GM21825 (cell line): ENCODE data around the gene ANKRD9.

Experiments
- ATAC-seq: cut with Tn5 transposase; IDR thresholded peaks from one replicate; pipeline ENCODE4 v1.9.1; 2021; ENCODE audit warnings: mild to moderate bottlenecking, moderate library complexity; ENCODE audit not compliant: unreplicated experiment

The ANKRD9 gene

DNA sequence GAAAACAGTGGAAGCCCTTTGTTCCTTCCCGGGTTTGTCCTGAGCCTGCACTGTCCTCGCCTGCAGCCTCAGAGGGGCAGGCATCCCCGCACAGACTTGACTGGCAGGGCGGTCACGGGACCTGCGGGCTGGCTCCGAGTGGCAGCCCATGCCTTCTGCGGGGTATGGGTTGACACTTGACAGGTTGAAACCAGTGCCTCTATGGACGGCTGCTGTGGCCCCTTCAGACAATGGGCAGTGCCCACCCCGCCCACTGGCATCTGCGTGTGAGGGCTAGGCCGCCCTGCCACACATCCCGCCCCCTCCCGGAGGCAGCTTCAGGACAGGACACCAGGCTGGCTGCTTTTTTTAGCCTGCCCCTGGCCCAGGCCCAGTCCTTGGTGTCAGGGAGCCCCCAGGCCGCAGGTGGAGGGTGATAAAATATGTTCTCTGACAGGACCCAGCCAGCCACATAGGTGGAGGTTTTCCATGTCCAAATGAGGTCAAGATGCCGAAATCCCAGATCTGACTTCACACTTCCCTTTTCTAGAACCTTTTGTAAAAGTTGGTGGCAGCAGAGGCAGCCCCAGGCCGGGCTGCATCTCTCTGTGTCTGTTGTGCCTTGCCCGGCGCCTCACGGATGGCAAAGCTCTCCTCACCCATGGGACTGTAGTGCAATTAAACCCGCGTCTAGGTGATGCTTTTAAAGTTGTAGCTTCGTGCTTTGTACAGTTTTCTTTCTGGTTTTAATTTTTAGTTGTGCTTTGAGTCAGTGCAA lies 10.0 kb downstream of the ANKRD9 start:
- ATAC-seq = no peak

DNA sequence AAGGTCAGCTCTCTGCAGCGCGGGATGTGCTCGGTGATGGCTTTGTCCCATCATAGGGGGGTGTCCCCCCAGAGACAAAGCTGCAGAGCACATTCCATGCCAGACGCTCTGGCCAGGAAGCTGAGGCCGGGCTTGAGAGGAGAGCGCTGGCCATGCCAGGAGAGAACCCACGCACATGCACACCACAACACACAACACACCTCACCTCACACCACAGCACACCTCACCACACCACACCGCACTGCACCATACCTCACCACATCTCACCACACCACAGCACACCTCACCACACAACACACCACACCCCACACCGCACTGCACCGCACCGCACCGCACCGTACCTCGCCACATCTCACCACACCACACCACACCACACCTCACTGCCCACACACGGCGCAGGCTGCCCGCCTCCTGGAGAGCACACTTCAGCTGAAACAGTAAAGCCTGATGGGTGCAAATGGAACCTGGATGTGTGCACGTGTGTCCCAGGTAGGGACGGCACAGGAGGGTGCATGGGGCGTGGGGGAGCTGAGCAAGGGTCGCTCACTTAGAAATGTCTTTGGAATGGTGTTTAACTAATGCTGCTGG lies 10.8 kb downstream of the ANKRD9 start:
- ATAC-seq = no peak

DNA sequence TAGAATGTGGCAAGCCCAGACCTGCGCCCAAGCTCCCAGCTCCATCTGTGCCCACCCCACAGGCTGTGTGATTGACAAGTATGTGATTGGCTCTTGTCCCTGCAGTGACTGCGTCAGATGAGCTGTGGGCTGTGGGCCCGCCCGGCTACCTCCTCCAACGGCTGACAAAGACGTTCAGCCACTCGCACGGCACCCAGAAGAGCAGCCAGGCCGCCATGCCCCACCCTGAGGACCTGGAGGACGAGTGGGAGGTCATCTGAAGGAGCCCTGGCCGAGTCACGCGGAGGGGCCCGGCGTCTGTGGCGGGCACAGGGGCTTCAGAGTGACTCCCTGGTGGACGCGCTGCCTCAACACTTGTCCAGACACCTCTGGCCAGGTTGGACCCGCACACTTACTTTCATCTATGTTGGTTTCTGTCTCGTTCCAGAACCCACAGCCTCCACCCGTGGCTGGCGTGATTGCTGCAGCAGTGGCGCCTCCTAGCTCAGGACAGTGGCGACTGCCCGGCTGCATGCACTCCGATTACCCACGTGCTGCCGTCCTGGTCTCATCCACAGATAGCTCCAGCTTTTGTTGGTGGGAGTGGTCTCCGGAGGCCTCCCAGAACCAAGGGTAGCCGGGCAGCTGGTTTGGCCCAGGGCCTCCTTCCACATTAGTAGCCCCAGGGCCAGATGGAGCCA lies 11.4 kb downstream of the ANKRD9 start:
- ATAC-seq = no peak

DNA sequence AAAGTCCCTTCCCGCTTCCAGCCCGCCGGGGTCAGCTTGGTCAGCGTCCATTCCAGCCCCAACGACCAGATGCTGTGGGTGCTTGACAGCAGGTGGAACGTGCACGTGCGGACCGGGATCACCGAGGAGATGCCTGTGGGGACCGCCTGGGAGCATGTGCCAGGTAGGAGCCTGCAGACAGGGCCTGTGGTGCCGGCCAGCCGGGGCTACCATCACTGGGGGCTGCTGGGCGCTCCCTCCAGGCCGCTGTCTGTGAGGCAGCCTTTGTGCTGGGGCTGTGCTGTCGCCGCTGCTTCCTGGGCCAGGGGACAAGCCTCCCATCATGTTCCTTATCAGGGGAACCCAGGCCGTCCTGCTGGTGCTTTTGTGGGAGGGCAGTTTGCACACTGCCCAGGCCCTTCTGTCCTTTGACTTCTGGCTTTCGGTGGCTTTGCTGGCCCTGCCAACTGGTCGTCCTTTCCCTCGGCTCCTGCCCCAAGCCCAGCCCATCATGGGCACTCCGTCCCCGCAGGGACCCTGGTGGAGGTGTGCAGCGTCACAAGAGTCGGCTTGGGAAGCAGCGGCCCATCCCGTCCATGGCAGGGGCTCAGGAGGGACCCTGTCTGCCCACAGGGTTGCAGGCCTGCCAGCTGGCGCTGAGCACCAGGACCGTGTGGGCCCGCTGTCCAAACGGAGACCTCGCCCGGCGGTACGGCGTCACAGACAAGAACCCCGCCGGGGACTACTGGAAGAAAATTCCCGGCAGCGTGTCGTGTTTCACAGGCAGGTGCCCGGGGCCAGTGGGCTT lies 12.4 kb downstream of the ANKRD9 start:
- ATAC-seq = no peak

DNA sequence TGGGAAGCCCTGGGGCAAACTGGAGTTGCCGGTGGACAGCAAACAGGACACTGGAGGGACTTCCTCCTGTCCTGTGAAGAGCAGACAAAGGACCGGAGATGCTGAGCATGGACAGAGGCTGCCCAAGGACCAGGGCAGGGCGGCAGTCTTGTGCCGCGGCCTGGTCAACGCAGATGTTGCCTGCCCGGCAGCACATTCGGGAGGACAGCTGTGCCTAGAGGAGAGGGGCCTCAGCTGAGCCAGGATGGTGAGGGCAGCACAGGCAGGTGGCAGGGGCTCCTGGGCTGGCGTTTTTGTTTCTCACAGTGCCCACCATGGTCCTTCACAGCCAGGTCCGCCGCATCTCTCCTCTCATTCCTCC lies 13.3 kb downstream of the ANKRD9 start:
- ATAC-seq = no peak

DNA sequence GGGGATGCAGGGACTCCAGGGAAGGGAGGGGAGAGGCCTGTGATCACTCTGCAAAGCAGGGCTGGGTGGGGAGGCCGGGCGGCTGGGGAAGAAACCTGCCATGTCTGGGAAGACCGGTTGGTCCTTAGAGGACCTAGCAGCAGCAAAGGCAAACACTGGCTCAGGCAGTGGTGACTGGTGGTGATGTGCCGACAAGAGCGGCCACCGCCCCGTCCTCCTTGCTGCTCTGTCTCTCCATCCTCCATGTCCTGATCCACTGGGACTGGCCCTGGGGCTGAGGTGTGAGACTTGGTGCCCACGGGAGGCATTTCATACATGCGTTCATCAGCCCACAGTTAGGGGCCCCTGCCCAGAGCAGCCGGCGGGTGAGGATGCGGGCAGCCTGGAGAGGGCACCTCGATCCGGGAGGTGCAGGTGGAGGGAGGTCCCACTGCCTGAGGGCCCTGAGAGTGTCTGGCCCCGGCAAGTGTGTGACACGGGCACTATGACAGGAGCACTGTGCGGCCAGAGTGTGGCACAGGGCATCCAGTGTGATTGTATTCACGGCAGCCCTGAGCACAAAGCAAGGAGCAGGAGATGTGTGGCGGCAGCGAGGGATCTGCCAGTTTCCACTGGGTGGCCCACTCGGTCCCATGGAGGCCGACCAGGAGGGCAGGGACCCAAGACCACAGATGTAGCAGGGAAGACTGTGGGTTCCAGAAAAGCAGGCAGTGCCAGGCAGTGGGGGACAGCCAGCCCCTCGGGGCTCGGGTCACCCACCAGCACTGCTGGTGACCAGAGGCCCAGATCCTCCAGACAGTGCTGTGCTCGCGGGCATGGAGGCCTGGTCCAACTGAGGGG lies 13.9 kb downstream of the ANKRD9 start:
- ATAC-seq = no peak

DNA sequence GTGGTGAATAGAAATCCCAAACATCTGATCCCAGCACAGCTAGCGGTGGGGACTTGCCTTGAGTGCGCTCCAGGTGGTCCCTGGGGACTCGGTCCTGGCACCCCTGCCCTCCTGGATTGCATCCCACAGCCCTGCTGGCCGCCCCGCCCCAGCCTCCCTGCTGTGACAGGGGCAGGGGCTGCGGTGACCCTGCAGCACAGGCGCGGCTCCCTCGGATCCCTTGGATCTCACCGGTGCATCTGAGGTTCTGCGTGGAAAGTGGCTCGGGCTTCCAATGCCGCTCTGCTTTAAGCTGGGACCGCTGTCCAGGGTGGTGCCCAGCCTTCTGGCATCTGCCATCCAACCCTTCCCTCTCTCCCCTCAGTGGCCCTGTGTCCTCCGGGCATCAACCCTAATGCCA lies 16.0 kb downstream of the ANKRD9 start:
- no peak for ATAC-seq

DNA sequence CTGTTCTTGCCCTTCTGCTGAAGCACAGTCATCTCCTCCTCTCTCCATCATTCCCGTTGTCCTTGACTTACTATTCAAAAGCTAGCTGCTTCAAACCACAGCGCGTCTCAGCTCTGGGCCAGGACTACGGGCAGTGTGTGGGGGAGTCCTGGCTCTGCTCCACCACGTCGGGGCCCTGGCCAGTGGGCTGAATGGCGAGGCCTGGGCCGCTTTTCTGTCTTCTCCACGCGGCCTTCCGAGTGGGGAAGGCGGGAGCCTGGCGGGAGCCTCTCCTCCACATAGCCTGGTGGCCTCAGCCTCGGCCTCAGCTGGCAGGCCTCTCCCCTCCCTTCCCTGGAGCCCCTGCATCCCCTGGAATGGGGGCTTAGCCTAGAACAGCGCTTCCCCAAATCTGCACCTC lies 16.5 kb downstream of the ANKRD9 start:
- ATAC-seq = no peak

DNA sequence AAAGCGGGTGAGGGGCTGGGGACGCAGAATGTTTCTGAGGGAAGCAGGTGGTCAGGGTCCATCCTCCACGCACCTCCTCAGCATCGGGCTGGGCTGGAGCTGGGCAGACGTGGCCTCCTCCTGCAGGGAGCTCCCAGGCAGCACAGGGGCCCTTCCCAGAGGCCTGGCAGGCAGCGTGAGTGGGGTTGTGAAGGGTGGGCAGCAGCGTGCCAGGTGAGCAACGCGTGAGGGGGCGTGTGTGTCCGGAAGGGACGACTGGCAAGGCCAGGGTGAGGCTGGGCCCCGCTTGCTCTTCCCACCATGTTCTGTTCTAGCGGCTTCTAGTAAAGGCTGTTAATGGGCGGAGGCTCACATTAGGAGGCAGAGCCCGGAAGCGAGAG lies 17.1 kb downstream of the ANKRD9 start:
- no peak for ATAC-seq

DNA sequence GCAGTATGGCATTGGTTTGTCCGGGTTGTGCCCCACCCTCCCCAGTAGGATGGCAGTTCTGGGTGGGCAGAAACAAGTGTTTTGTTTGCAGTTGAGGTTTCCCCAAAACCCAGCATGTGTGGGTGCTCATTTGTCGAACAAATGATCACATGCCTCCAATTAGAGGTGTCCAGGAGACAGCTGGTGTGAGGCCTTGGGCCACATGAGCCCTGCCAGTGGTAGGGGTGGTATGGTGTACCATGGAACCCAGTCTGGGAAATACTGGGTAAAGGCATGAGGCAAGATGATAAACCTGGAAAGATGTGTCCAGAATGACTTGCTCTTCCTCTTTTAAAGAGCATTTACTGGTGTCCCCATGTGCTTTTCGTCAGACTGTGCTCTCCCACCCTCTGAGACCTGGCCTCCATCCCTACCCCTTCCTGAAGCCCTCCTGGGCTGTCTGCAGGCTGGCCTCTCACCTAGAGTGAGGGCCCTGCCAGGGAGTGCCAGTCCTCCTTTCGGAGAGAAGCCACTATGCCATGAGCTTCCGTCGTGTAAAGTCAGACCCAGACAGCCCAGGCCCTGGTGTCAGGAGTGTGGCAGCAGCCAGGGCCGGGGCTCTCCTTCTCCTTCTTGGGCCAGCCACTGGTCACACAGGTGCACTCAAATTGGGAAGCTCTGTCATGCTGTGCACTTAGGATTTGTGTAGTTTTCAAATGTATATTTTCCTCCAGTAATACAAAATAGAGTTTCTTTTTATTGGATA lies 17.6 kb downstream of the ANKRD9 start:
- no peak for ATAC-seq

DNA sequence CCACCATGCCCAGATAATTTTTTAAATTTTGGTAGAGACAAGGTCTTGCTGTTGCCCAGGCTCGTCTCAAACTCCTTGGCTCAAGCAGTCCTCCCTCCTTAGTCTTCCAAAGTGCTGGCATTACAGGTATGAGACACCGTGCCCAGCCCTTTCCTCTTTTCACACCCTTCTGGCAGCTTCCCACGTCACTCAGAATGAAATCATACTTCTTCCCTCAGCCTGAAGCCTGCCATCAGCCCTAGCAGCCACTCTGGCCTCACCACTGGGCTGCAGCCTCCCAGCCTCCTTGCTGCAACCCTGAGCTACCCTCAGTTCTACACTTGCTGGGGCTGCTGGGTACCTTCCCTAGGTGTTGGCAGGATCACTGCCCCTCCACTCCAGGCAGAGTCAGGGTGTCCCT lies 18.2 kb downstream of the ANKRD9 start:
- no peak for ATAC-seq

DNA sequence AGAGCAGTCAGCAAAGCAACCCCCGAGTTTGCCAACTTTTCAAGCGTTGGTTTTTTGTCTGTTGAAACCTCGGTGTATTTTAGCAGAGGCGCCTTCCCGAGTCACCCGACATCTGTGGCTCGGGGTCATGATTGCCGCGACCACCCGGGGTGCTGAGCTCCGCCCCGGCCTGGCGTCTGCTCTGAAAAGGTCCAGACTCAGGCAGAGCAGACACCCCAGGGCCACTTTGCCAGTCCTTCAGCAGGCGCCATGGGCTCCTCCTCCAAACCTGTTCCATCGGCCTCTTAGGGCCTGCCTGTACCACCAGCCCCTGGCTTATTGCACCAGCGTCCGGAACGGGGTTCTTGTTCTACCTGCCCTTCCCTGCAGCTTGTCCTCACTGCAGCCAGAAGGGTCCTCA lies 19.1 kb downstream of the ANKRD9 start:
- ATAC-seq = no peak

DNA sequence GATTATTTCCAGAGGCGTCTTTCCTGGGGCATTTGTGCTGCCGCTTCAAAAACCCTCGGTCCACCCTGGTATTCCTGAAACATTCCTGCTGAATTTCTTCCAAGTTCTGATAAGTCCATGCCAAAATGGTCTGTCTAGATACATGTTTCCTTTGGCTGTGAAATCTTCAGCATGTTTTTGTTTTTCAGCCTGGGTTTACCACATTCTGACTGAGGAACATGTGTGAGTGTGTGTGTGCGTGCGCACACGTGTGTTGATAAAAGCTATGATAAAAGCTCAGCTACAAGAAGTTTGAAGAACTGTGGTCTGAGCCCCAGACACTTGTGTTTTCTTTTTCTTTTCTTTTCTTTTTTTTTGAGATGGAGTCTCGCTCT lies 22.4 kb downstream of the ANKRD9 start:
- ATAC-seq = no peak

DNA sequence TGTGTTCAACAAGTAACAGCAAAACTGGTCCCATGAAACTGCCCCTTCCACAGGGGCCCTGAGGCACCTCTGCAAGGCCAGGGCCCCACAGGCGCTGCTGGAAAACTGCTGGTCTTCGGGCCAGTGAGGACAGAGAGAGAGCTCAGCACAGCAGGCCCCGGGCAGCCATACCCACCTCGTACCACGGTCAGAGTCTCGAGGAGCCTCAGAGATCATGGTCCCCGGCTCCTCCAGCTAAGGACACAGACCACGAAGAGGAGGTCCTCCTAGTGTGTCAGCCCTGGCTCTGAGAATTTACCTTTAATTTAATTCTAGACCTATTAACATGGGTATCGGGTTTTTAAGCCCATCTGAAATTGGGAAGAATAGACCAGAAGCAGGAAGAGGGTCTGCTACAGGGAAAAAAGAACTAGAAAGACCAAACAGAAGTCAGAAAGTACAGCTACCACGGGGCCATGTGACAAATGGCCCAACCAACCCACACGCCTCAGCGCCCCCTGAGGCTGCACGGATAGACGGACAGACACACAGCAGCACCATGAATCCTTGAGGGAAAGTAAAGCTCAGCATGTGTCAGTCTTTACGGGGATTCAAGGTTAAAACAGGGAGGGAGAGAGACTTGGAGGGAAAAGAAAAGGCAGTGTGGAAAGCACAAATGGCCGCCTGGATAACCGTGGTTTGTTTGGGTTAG lies 22.9 kb downstream of the ANKRD9 start:
- no peak for ATAC-seq

DNA sequence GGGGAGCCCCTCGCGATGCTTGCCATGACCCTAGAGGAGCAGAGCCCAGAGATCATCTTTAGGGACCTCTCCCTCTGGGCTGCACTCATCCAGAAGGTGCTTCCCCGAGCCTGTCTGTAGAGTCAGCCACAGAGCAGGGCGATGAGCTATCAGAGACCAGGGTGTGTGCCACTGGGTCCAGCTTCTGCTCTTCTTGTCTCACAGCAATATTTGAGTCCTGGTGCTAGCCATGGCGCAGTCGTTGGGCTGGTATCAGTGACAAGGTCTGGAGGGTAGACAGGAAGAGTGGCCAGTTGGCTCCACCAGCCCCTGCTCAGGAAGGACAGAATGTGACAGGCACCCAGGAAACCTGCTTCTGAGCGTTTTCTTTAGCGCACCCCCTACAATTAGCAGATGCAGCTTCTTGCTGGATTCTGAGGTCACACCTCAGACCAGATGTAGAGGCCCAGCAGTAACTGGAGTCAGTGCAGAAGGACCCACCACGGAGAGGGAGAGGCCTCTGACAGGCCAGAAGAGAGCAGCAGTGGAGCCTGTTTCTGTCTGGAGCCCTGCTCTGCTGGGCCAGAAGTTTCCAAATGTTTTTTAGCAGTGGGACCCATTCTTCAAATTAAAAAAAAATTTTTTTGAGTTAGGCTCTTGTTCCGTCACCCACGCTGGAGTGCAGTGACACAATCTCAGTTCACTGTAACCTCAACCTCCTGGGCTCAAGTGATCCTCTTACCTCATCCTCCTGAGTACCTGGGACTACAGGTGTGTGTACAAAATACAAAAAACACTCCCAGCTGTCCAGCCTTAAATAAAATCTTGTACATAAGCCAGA lies 23.7 kb downstream of the ANKRD9 start:
- ATAC-seq = no peak

DNA sequence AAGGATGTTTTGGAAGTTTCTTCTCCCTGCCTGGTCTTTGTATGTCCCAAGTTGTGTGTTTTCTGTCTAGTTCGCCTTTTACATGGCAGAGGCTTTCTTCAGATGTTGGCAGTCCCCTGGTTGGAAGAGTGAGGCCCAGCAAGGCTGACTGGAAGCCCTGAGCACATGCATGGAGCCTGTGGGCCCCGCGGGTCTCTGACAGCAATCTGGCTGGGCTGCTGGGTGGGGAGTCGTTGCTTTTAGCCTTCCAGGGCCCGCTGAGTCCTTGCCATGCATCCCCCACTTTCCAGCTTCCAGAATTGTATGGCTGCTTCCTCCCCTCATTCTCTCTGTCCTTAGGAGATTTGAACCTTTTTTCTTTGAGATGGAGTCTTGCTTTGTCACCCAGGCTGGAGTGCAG lies 25.3 kb downstream of the ANKRD9 start:
- ATAC-seq = no peak

DNA sequence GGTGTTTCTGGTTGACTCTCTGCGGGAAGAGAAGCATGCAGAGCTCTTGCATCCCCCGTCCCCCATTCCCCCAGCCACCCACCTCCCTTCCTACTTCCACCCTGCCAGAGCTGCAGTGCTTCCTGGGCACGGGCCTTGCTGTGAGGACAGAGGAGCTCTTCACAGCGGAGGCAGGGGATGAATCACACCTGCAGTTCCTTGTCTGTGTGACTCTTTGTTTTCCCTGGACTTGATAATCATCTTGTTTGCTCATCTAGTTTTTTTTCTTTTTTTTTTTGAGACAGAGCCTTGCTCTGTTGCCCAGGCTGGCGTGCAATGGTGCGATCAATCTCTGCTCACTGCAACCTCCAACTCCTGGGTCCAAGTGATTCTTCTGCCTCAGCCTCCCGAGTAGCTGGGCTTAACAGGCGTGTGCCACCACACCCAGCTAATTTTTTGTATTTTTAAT lies 27.8 kb downstream of the ANKRD9 start:
- no peak for ATAC-seq

DNA sequence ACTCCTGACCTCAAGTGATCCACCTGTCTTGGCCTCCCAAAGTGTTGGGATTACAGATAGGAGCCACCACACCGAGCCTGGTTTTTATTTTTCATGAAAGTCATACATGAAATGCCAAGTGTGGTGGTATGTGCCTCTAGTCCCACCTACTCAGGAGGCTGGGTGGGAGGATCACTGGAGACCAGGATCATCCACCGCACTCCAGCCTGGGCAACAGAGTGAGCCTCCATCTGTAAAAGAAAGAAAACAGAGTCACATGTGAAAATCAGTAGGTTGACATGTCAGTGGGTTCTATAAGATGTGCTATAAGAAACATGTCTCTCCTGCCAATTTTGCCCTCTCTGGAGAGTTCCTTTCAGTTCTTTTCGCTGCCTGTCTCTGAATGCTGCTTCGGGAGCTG lies 28.2 kb downstream of the ANKRD9 start:
- no peak for ATAC-seq

DNA sequence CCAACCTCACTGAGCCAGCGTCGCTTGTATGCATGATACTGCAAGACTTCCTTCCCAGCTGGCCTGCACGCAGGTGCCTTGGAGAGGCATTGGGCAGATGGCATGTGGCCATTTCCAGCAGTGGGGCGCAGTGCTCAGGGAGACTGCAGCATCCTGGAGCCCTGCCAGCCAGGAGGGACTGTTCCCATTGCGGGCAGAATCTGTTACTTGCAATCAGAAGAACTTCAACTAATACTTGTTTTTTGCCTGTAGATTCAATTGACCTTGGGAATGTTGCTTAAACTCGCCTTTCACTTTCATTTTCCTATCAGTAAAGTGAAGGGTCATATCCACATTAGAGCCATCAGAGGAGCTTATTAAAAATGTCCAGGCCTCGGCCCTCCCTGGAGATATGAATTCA lies 29.8 kb downstream of the ANKRD9 start:
- ATAC-seq = no peak
